Middle frontal gyrus (tissue), 1 donor: ENCODE results near the gene ALDH2.
"Not testable (repeated sequence)": the region's sequence is repeated elsewhere in the genome, so short reads cannot be mapped to it uniquely, and the experiment has no call there.

Experiments used
- DNase-seq: peaks from one replicate; pipeline ENCODE4 v3.0.0-alpha.2; 2015; ENCODE audit warnings: low spot score; ENCODE audit errors: extremely low spot score

ALDH2 gene

DNA sequence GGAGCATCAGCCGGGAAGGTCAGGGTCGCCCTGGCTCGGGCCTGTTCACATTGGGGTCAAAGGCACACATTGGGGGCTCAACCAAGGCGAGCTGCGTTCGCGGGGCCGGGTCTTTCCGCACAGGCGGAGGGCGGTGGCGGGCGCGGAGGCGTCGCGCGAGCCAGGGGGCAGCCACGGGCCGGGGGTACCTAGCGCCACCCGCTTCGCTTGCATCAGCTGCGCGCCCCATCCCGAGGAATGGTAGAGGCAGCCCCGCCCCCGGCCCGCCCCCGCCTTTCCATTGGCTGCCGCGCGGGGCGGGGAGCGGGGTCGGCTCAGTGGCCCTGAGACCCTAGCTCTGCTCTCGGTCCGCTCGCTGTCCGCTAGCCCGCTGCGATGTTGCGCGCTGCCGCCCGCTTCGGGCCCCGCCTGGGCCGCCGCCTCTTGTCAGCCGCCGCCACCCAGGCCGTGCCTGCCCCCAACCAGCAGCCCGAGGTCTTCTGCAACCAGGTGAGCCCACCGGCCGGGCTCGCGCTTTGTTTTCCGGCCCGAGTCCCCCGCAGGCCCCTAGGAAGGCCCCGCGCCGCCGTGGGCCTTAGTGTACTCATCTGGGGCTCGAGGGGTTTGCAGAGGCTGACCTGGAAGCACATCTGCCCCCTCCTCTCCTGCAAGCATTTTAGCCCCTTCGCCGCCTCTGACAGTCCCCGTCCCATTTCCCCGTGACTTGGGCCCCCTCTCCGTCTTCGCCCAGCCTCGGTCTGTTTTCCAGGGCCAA, at the start of gene ALDH2:
Gene ALDH2 (plus strand): TSS at position 326 of the 754 bp plus-strand sequence. CDS start 50 bp downstream, at position 376.
- DNase-seq = peak; percentile 38

GRCh38 chr12:111719316-111719715, 47.4 kb upstream of the ALDH2 start:
- DNase-seq = not testable (repeated sequence)

DNA sequence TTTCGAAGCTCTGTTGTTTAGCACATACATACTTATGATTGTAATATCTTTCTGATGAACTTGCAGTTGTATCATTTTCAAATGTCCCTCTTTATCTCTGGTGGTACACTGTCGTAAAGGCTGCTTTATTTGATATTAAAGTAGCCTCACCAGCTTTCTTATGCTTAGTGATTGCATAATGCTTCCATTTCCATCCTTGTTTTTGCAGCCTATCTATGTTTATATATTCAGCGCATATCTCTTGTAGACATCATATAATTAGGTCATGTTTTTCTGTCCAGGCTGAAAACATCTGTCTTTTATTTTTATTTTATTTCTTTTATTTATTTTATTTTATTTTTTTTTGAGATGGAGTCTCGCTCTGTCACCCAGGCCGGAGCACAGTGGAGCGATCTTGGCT, 46.3 kb upstream of the ALDH2 start:
- no peak for DNase-seq

DNA sequence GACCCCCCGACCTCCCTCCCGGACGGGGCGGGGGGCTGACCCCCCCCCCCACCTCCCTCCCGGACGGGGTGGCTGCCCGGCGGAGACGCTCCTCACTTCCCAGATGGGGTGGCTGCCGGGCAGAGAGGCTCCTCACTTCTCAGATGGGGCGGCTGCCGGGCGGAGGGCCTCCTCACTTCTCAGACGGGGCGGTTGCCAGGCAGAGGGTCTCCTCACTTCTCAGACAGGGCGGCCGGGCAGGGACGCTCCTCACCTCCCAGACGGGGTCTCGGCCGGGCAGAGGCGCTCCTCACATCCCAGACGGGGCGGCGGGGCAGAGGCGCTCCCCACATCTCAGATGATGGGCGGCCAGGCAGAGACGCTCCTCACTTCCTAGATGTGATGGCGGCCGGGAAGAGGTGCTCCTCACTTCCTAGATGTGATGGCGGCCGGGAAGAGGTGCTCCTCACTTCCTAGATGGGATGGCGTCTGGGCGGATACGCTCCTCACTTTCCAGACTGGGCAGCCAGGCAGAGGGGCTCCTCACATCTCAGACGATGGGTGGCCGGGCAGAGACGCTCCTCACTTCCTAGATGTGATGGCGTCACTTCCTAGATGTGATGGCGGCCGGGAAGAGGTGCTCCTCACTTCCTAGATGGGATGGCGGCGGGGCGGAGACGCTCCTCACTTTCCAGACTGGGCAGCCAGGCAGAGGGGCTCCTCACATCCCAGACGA, 42.9 kb upstream of the ALDH2 start:
- DNase-seq = not testable (repeated sequence)

GRCh38 chr12:111728795-111729194, 37.9 kb upstream of the ALDH2 start:
- DNase-seq = no peak

DNA sequence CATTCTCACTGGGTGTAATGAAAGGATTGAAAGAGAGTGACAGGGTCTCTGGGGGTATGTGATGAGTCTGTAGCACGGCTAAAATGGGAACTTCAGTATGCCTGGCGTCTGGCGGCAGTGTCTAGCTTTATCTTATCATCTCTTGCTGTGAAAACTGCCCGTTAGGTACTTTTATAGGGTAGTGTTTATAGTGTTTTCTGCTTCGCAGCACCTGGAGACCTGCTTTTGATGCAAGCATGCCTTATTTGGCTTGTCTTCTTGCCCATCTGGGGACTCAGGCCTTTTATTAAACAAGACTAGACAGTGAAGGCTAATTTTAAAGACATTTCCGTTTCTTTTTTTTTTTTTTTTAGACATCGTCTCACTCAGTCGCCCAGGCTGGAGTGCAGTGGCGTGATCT, 36.3 kb upstream of the ALDH2 start:
- no peak for DNase-seq

- DNase-seq = no peak
Observed at GRCh38 chr12:111732786-111733185, 33.9 kb upstream of the ALDH2 start.

- DNase-seq = no peak
Observed at GRCh38 chr12:111733340-111733915, 33.3 kb upstream of the ALDH2 start.

GRCh38 chr12:111739524-111739923, 27.2 kb upstream of the ALDH2 start:
- not testable (repeated sequence) for DNase-seq

- no peak for DNase-seq
Observed at GRCh38 chr12:111741235-111741812, 25.4 kb upstream of the ALDH2 start.

- DNase-seq = no peak
Observed at GRCh38 chr12:111745211-111745610, 21.5 kb upstream of the ALDH2 start.

- no peak for DNase-seq
Observed at GRCh38 chr12:111747333-111747732, 19.4 kb upstream of the ALDH2 start.

DNA sequence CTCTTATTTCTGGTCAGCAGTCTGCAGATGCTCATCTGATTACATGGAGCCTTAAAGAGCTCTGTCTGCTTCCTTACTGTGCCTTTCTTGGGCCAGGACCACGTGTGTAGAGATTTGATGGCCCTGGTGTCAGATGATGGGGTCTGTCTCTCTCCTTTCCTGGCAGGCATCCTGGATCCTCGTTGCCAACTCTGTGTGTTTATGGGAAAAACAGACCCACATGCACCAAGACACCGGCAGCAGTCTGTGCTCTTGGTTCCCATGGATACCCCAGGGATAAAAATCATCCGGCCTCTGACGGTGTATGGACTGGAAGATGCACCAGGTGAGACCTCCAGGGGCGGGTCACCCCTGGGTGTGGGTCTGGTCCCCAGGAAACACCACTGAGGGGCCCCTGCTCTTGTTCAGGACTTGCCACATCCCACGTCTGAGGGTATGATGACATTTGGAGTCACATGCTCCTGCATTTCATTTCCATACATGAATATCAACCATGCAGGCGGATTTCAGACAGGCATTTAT, 18.5 kb upstream of the ALDH2 start:
- no peak for DNase-seq

DNA sequence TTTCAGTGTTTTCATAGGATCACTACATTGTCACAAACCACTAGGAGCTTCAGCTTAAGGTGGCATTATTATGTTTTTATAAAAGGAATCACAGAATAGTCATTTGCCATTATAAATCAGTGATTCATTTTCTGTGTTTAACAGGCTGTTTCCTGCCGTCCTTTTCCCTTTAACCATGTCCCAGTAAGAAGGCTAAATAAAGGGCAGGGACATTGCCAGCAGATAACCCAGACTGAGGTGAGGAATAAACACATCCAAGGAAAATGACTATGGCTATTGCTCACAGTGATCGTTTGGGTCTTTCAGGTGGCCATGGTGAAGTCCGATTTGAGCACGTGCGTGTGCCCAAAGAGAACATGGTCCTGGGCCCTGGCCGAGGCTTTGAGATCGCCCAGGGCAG, 17.9 kb upstream of the ALDH2 start:
- no peak for DNase-seq

DNA sequence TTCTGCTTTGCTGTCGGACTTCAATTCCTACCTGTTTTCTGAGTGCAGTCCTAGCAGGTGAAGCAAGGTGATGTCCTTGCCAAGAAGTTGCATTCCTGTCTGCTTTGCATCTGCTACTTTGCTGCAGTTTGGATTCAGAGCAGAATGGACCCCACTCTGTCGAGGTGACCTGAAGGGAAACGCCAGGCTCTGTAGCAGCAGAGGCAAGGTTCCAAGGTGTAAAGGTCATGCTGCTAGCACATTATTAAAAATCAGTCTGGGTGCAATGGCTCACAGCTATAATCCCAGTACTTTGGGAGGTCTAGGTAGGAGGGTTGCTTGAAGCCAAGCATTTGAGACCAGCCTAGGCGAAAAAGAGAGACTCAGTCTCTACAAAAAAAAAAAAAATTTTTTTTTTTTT, 17.3 kb upstream of the ALDH2 start:
- DNase-seq = no peak

GRCh38 chr12:111753144-111753881, 13.4 kb upstream of the ALDH2 start:
- DNase-seq = no peak

DNA sequence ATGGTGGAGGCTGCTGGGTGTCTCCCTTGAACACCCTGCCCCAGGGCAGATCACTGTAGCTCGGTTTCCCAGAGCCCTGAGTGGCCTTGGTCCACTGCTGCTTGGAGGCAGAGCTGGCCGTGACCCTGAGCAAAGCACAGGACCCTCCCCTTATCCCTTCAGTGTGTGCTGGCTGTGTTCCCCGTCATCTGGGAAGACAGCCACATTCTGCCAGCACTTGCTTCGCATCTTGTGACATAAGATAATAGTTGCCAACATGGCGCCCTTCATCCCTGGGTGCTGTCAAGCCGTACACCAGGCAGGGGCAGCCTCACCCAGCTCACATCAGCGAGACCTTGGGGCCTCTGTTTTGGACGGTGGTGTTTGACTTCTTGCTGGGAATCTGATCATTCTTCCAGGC, 12.1 kb upstream of the ALDH2 start:
- no peak for DNase-seq

DNA sequence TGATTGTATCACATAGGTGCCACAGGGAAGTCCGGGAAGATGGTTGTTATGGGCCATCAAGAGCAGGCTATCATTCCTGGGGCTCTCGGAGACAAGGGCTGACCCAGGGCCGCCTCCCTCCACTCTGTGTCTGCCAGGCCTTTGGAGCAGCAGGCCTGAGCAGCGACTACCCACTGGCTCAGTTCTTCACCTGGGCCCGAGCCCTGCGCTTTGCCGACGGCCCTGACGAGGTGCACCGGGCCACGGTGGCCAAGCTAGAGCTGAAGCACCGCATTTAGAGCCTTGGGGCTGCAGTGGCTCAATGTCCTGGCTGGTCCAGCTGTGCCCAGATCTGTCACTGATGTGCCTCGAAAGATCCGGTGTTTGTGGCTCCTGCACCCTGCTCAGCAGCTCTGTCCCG, 10.5 kb upstream of the ALDH2 start:
- DNase-seq = no peak

DNA sequence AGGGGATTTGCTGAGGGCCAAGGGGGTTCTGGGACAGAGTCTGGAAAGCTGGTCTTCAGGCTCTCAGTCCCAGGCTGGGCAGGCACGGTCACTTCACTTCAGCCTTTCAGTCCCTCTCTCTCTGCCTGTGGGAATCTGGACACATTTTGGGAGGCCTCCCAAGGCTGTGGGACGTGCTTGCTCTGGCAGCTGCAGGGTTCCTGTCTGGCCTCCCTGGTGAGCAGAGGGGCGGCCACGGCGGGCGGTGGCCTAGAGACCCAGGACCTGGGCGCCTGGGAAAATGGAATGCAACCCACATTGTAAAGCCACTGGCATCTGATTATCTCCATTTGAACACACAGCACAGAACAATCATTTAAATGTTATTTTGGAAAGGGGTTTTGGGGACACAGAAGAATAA, 10.1 kb upstream of the ALDH2 start:
- no peak for DNase-seq

- DNase-seq = no peak
Observed at GRCh38 chr12:111757361-111758119, 9.2 kb upstream of the ALDH2 start.
